Stomach smooth muscle (tissue), 2 donors: ENCODE results near the gene RABGAP1L.
"Not testable (repeated sequence)": the region's sequence is repeated elsewhere in the genome, so short reads cannot be mapped to it uniquely, and the experiment has no call there.

Source experiments
- H3K27ac ChIP-seq: one replicate; pipeline ENCODE4 v1.7.0; 2013; ENCODE audit warnings: mild to moderate bottlenecking, low read length, inconsistent platforms
- H3K27me3 ChIP-seq, 2 donors: one replicate each; pipeline ENCODE4 v1.7.0; 2013; ENCODE audit warnings: low read length in 2 of 2; ENCODE audit not compliant: insufficient read depth in 2 of 2, control insufficient read depth in 1 of 2
- H3K36me3 ChIP-seq, 2 donors: one replicate each; pipeline ENCODE4 v1.7.0; 2013; ENCODE audit warnings: low read length in 2 of 2; ENCODE audit not compliant: control insufficient read depth in 2 of 2, insufficient read depth in 2 of 2
- H3K4me1 ChIP-seq: one replicate; pipeline ENCODE4 v1.7.0; 2013; ENCODE audit warnings: low read length; ENCODE audit not compliant: control insufficient read depth, insufficient read depth
- H3K4me3 ChIP-seq, 2 donors: one replicate each; pipeline ENCODE4 v1.7.0; 2013; ENCODE audit warnings: low read length in 2 of 2
- H3K9ac ChIP-seq, 2 donors: one replicate each; pipeline ENCODE4 v1.7.0; 2013; ENCODE audit warnings: low read length in 2 of 2, mild to moderate bottlenecking in 1 of 2
- H3K9me3 ChIP-seq, 2 donors: one replicate each; pipeline ENCODE4 v1.7.0; 2013; ENCODE audit warnings: low read length in 2 of 2; ENCODE audit not compliant: control insufficient read depth in 2 of 2
- donor health status: healthy.
- donor health status: Pancreatic carcinoma.

RABGAP1L gene

DNA sequence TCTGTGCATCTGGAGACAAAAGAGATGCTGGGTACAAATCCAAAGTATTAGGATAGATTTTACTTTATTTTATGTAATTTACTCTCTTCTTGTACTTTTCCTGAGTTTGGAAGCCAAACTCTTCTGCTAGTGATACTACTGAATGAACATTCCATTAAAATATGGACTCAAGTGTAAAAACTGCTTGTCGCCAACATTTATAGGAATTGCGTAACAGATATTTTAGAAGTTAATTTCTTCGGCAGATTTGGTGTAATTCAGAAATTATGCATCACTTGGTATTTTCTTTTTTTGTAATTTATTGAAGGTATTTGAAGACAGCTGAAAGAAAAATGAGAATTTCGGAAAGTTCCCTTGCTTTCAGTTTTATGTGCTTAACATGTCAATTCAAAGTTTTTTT is 137.0 kb downstream of the RABGAP1L start:
- H3K9me3 ChIP-seq = no peaks in the 10 kb centered on the region
- H3K27me3 ChIP-seq = no peaks in the 10 kb centered on the region
- no peaks in the 10 kb centered on the region for H3K4me1 ChIP-seq
- H3K4me3 ChIP-seq = no peak overlapping the region
- no peak overlapping the region for H3K9ac ChIP-seq
- H3K36me3 ChIP-seq = no peaks in the 10 kb centered on the region
- no peak overlapping the region for H3K27ac ChIP-seq

DNA sequence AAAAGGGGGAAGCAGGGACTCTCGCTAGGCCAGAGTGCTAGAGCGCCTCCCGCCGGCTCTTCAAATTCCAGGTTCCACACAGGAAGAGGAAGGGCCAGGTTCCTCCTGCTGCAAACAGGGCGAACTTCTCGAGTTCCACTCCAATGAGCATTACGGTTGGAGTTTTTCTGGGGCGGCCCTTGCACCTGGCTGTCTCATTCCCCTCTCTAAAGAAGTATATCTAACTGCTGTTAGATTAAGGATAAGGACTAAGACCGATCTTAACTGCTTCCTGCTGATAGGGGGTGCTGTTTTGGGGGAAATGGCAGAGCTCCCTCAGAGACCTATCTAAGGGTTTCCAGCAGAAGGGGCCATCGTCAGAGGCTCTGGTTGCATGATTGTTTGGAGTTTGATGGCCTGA is 138.0 kb downstream of the RABGAP1L start:
- no peaks in the 10 kb centered on the region for H3K9me3 ChIP-seq
- H3K4me1 ChIP-seq = no peaks in the 10 kb centered on the region
- no peak overlapping the region for H3K4me3 ChIP-seq
- H3K36me3 ChIP-seq = no peaks in the 10 kb centered on the region
- no peak overlapping the region for H3K27ac ChIP-seq
- no peak overlapping the region for H3K9ac ChIP-seq
- no peaks in the 10 kb centered on the region for H3K27me3 ChIP-seq

DNA sequence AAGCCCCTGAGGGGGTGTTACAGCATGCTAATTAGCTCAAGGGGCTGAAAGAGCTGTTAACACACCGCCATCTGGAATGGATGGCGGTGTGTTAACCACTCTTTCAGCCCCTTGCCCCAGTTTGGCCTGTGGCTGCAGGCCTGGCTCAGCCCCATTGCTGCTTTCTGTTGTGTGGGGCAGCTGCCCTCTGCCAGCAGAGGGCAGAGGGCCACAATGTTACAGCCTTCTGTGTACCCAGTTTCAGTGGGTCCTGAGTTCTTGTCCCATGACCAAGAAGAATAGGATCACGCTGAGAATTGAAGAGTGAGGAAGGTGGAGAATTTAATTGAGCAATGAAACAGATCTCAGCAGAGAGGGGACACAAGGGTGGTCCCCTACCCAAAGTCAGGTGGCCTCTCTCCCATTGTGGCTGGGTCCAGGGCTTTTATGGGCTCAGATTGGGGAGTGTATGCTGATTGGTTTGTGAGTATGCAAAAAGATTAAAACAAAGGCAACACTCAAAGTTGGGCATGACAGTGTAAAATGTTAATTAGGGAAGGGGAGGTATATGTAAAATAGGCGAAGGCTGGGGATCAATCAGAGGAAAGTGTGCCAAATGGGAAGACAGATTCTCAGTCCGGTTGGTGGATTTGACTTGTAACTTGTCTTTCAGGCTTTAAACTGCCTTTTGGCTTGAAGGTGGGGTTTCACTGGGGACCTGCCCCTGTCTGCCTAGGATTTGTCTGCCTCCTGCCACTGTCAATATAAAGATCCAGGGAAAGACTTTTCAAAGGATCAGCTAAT is 142.2 kb downstream of the RABGAP1L start:
- H3K4me1 ChIP-seq = no peaks in the 10 kb centered on the region
- H3K36me3 ChIP-seq = no peaks in the 10 kb centered on the region
- no peak overlapping the region for H3K4me3 ChIP-seq
- H3K27ac ChIP-seq = no peak overlapping the region
- H3K27me3 ChIP-seq = no peaks in the 10 kb centered on the region
- H3K9ac ChIP-seq = no peak overlapping the region
- no peaks in the 10 kb centered on the region for H3K9me3 ChIP-seq

DNA sequence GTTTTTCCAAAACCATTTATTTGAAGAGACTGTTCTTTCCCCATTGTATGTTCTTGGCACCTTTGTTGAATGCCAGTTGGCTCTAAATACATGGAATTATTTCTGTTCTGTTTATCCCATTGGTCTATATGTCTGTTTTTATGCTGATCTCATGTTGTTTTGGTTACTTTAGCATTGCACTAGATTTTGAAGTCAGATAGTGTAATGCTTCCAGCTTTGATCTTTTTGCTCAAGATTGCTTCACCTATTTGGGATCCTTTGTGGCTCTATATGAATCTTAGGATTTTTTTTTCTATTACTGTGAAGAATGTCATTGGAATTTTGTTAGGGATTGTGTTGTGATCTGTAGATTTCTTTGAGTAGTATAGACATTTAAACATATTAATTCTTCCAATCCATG is 149.3 kb downstream of the RABGAP1L start:
- Histone ChIP-seq H3K9ac (no peak overlapping the region), H3K27ac (no peak overlapping the region), H3K4me1 (no peaks in the 10 kb centered on the region), H3K4me3 (no peak overlapping the region), H3K27me3 (no peaks in the 10 kb centered on the region), H3K36me3 (no peaks in the 10 kb centered on the region), H3K9me3 (peaks cover 0 to 4% of the 10 kb centered on the region in 2 donors)

DNA sequence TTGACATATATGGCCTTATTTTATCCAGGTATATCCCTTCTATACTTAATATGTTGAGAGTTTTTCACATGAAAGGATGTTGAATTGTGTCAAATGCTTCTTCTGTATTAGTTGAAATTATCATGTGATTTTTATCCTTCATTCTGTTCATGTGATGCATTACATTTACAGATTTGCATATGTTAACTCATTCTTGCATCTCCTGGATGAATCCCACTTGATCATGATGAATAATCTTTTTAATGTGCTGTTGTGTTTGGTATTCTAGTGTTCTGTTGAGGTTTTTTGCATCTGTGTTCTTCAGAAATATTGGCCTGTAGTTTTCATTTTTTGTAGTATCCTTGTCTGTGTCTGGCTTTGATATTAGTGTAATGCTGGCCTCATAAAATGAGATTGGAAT is 150.2 kb downstream of the RABGAP1L start:
- H3K4me3 ChIP-seq = no peak overlapping the region
- no peak overlapping the region for H3K27ac ChIP-seq
- no peaks in the 10 kb centered on the region for H3K4me1 ChIP-seq
- H3K9me3 ChIP-seq = peaks cover 0 to 4% of the 10 kb centered on the region in 2 donors
- no peaks in the 10 kb centered on the region for H3K27me3 ChIP-seq
- no peak overlapping the region for H3K9ac ChIP-seq
- no peaks in the 10 kb centered on the region for H3K36me3 ChIP-seq

DNA sequence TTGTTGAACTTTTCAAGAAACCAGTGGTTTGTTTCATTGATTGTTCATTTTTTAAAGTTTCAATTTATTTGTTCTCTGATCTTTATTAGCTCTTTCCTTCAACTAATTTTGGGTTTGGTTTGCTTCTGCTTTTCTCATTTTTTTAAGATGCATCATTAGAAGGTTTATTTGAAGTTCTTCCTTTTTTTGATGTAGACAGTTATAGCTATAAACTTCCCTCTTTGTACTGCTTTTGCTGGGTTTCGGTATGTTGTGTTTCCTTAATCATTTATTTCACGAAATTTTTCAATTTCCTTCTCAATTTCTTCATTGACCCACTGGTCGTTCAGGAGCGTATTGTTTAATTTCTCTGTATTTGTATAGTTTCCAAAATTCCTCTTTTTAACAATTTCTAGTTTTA is 155.1 kb downstream of the RABGAP1L start:
- H3K4me3 ChIP-seq = no peak overlapping the region
- H3K9me3 ChIP-seq = peaks cover 4 to 5% of the 10 kb centered on the region in 2 donors
- H3K4me1 ChIP-seq = no peaks in the 10 kb centered on the region
- no peak overlapping the region for H3K27ac ChIP-seq
- no peaks in the 10 kb centered on the region for H3K27me3 ChIP-seq
- H3K9ac ChIP-seq = no peak overlapping the region
- peaks cover 0 to 4% of the 10 kb centered on the region in 2 donors for H3K36me3 ChIP-seq

DNA sequence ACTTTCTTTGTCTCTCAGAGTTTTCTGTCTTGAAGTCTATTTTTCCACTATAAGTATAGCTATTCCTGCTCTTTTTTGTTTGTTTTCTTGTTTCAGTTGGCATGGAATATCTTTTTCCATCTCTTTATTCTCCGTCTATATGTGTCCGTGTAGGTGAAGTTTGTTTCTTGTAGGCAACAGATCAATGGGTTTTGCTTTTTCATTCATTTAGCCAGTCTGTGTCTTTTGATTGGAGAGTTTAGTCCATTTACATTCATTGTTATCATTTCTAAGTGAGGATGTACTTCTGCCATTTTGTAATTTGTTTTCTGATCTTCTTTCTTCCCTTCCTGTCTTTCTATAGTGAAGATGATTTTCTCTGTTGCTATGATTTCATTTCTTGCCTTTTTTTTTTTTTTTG is 155.9 kb downstream of the RABGAP1L start:
- Histone ChIP-seq H3K4me1 (no peaks in the 10 kb centered on the region), H3K36me3 (peaks cover 0 to 4% of the 10 kb centered on the region in 2 donors), H3K27me3 (no peaks in the 10 kb centered on the region), H3K9me3 (peaks cover 4 to 5% of the 10 kb centered on the region in 2 donors), H3K9ac (no peak overlapping the region), H3K27ac (no peak overlapping the region), H3K4me3 (no peak overlapping the region)

DNA sequence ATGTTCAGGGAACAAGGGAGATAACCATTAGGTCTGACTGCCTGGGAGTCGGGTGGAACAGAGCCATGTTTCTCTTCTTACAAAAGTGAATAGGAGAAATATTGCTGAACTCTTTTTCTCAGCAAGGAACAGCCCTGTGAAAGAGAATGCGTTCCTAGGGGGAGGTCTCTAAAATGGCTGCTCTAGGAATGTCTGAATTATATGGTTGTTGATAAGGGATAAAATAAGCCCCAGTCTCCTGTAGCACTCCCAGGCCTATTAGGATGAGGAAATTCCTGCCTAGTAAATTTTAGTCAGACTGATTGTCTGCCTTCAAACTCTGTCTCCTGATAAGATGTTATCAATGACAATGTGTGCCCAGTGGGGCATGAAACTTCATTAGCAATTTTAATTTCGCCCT is 161.6 kb downstream of the RABGAP1L start:
- H3K36me3 ChIP-seq, H3K4me1 ChIP-seq, H3K9me3 ChIP-seq, H3K4me3 ChIP-seq, H3K27me3 ChIP-seq, H3K9ac ChIP-seq, H3K27ac ChIP-seq: not testable (repeated sequence)

DNA sequence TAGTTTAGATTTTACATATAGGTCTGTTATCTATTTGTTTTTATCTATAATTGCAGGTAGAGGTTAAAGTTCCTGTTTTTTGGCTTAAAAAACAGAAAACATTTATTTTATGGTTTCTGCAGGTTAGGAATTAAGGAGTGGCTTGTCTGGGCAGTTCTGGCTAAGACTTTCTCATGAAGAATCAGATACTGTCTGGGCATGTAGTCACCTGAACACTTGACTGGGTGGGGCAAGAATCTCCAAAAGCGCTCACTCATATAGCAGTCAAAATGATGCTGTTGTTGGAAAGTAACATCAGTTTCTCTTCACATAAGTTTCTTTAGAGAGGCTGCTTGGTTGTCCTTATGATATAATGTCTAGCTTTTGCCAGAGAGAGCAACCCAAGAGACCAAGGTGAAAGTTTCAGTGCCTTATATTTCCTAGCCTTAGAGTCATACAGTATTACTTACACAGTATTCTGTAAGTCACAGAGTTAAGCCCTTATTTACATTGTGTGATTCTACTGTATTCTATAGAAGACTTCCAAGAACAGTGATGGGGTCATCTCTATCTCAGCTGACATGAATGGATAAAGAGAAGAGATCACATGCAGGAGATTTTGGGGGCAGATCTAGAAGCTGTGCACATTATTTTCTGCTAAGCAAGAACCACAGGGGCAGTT is 163.0 kb downstream of the RABGAP1L start:
- Histone ChIP-seq H3K9ac (no peak overlapping the region), H3K9me3 (peaks cover 0 to 3% of the 10 kb centered on the region in 2 donors)

DNA sequence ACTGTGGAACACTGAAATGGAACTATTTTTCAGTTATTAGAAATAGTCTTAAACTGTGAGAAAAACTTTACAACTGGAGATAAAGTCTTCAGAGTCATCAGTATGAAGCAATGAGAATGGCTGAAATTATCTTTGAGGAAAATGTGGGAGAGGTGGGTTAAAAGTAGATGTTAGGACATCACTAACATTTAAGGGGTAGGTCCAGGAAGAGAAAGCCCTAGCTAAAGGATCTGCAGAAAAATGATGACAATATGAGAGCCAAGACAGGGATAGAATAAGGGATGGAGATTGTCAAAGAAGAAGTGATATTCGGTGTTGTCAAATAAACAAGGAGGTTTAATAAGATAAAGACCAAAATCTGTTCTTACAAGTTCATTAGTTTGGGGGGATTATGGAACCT is 165.2 kb downstream of the RABGAP1L start:
- Histone ChIP-seq H3K36me3 (peaks cover 2 to 3% of the 10 kb centered on the region in 2 donors), H3K27ac (no peak overlapping the region), H3K9me3 (peaks cover 0 to 3% of the 10 kb centered on the region in 2 donors), H3K4me1 (no peaks in the 10 kb centered on the region), H3K4me3 (no peak overlapping the region), H3K9ac (no peak overlapping the region), H3K27me3 (no peaks in the 10 kb centered on the region)

More for the DNA sequence above, 163.0 kb downstream of the RABGAP1L start:
- H3K4me1 ChIP-seq = no peaks in the 10 kb centered on the region
- no peaks in the 10 kb centered on the region for H3K27me3 ChIP-seq
- H3K27ac ChIP-seq = no peak overlapping the region
- H3K36me3 ChIP-seq = peaks cover 3% of the 10 kb centered on the region in 2 donors
- H3K4me3 ChIP-seq = no peak overlapping the region

DNA sequence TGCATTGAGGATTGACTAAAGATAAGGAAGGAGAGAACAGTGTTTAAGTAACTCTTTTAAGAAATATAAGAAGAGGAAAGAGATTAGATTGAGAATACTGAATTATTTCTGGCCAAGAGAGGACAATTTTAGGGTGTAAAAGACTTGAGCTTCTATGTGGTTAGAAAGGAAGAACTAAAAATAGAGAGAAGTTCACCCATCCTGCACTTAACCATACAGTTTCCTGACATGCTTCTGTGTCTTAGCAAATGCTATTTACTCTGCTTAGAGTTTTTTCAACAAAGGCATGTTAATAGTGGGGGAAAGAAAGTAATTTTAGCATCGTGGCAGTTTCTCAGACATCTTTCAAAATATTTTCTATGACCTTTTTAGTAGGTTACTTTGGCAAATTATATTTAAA is 165.6 kb downstream of the RABGAP1L start:
- no peak overlapping the region for H3K9ac ChIP-seq
- no peak overlapping the region for H3K4me3 ChIP-seq
- H3K27me3 ChIP-seq = no peaks in the 10 kb centered on the region
- no peaks in the 10 kb centered on the region for H3K4me1 ChIP-seq
- no peak overlapping the region for H3K27ac ChIP-seq
- peaks cover 0 to 3% of the 10 kb centered on the region in 2 donors for H3K9me3 ChIP-seq
- H3K36me3 ChIP-seq = peaks cover 2 to 3% of the 10 kb centered on the region in 2 donors
